IMR-90 (cell line): Measurements from ENCODE around the gene LARGE2. TPM values are rescaled to one million over a fixed set of nuclear protein-coding genes. Genes with fewer than 3 reads are reported as not detected.

Source experiments
- ATAC-seq: fragments of 200-7000 bp; cut with Tn5 transposase; 2 replicates; pipeline ENCODE4 v1.9.1; 2020; ENCODE audit warnings: low read depth, mild to moderate bottlenecking, moderate library complexity
- BruUV-seq: library from RNA; stranded (reverse); fragments of 400-500 nt; replicated peaks from 2 replicates; lab custom pipeline; 2021; lab: Mats Ljungman, UMichigan
- CTCF ChIA-PET: fragments of 300-600 bp; formaldehyde crosslinking; extraction: SDS; loops from one replicate; lab custom pipeline; 2021; ENCODE audit warnings: antibody characterized with exemption; lab: Yijun Ruan, JAX
- POLR2A ChIA-PET: fragments of 300-600 bp; sonication (Branson Sonifier 250); formaldehyde crosslinking; loops from one replicate; lab custom pipeline; 2022; ENCODE audit warnings: antibody characterized with exemption; ENCODE audit not compliant: unreplicated experiment; lab: Charles Lee
- DNase-seq: peaks from one replicate; pipeline ENCODE4 v3.0.0; 2013
- H2AFZ ChIP-seq: replicated peaks from 2 replicates; pipeline ENCODE3; 2013; ENCODE audit warnings: low read length, mild to moderate bottlenecking; ENCODE audit not compliant: poor library complexity
- H2AK5ac ChIP-seq: 2 replicates; pipeline ENCODE4 v1.6.1; 2013; ENCODE audit warnings: low read depth, low read length, inconsistent platforms
- H2AK9ac ChIP-seq: replicated peaks from 2 replicates; pipeline ENCODE3; 2013; ENCODE audit warnings: mild to moderate bottlenecking, low read depth, low read length, moderate library complexity; ENCODE audit not compliant: poor library complexity
- H2BK120ac ChIP-seq: 2 replicates; pipeline ENCODE4 v1.6.1; 2013; ENCODE audit warnings: low read depth, low read length, inconsistent platforms
- H2BK15ac ChIP-seq: 3 replicates; pipeline ENCODE4 v1.6.1; 2013; ENCODE audit warnings: low read depth, low read length, inconsistent platforms
- H2BK20ac ChIP-seq: 2 replicates; pipeline ENCODE4 v1.6.1; 2013; ENCODE audit warnings: low read depth, mild to moderate bottlenecking, inconsistent platforms, low read length, moderate library complexity
- H2BK5ac ChIP-seq: 2 replicates; pipeline ENCODE4 v1.6.1; 2013; ENCODE audit warnings: mild to moderate bottlenecking, low read depth, low read length, inconsistent platforms; ENCODE audit not compliant: poor library complexity, severe bottlenecking
- H3K14ac ChIP-seq: replicated peaks from 2 replicates; pipeline ENCODE4 v1.6.1; 2013; ENCODE audit warnings: low read depth, low read length, inconsistent platforms
- H3K18ac ChIP-seq: 2 replicates; pipeline ENCODE4 v1.6.1; 2013; ENCODE audit warnings: low read depth, low read length, control low read depth
- H3K23ac ChIP-seq: 2 replicates; pipeline ENCODE4 v1.6.1; 2013; ENCODE audit warnings: low read depth, low read length, inconsistent platforms
- H3K27ac ChIP-seq: 2 replicates; pipeline ENCODE4 v1.5.1; 2013; ENCODE audit warnings: mild to moderate bottlenecking, control low read depth, low read length; ENCODE audit not compliant: insufficient read depth
- H3K27me3 ChIP-seq: 2 replicates; pipeline ENCODE4 v1.6.1; 2013; ENCODE audit warnings: low read length; ENCODE audit not compliant: control insufficient read depth, insufficient read depth
- H3K36me3 ChIP-seq: 2 replicates; pipeline ENCODE4 v1.6.1; 2013; ENCODE audit warnings: low read length, mixed read lengths; ENCODE audit not compliant: control insufficient read depth, insufficient read depth
- H3K4ac ChIP-seq: 2 replicates; pipeline ENCODE4 v1.6.1; 2013; ENCODE audit warnings: low read depth, low read length, inconsistent platforms
- H3K4me1 ChIP-seq: 2 replicates; pipeline ENCODE4 v1.6.1; 2013; ENCODE audit warnings: low read length, mixed read lengths; ENCODE audit not compliant: control insufficient read depth, insufficient read depth
- H3K4me2 ChIP-seq: 2 replicates; pipeline ENCODE4 v1.6.1; 2013; ENCODE audit warnings: low read depth, mild to moderate bottlenecking, control low read depth, low read length, moderate library complexity
- H3K4me3 ChIP-seq: 2 replicates; pipeline ENCODE4 v1.5.1; 2013; ENCODE audit warnings: low read depth, mild to moderate bottlenecking, control low read depth, low read length, moderate library complexity; ENCODE audit not compliant: insufficient read depth
- H3K56ac ChIP-seq: 2 replicates; pipeline ENCODE4 v1.6.1; 2013; ENCODE audit warnings: low read length, inconsistent platforms; ENCODE audit not compliant: insufficient read depth; ENCODE audit errors: extremely low read depth
- H3K79me1 ChIP-seq, 2 experiments: 2 replicates each; pipeline ENCODE4 v1.6.1; 2013; ENCODE audit warnings: low read length in 2 of 2, inconsistent platforms in 1 of 2, low read depth in 1 of 2
- H3K9ac ChIP-seq: 2 replicates; pipeline ENCODE4 v1.6.1; 2013; ENCODE audit warnings: low read depth, low read length, control low read depth
- H3K9me1 ChIP-seq: 2 replicates; pipeline ENCODE4 v1.6.1; 2013; ENCODE audit warnings: low read length, inconsistent platforms; ENCODE audit not compliant: insufficient read depth
- H3K9me3 ChIP-seq: 2 replicates; pipeline ENCODE4 v1.6.1; 2013; ENCODE audit warnings: low read length; ENCODE audit not compliant: control insufficient read depth, insufficient read depth
- H4K20me1 ChIP-seq: 2 replicates; pipeline ENCODE4 v1.6.1; 2013; ENCODE audit warnings: low read length, inconsistent platforms; ENCODE audit not compliant: insufficient read depth
- H4K5ac ChIP-seq: 2 replicates; pipeline ENCODE4 v1.6.1; 2013; ENCODE audit warnings: mild to moderate bottlenecking, low read depth, low read length, control low read depth
- H4K8ac ChIP-seq, 2 experiments: 2 replicates each; pipeline ENCODE4 v1.6.1; 2013; ENCODE audit warnings: low read depth in 2 of 2, low read length in 2 of 2, control low read depth in 1 of 2, inconsistent platforms in 1 of 2
- H4K91ac ChIP-seq: 2 replicates; pipeline ENCODE4 v1.6.1; 2013; ENCODE audit warnings: low read depth, low read length, inconsistent platforms; ENCODE audit not compliant: insufficient read depth
- BHLHE40 ChIP-seq: fragments of 150-350 bp; IDR thresholded peaks from 2 replicates; pipeline ENCODE4 v1.6.1; 2016; ENCODE audit warnings: mild to moderate bottlenecking, low read depth, low read length
- CEBPB ChIP-seq: IDR thresholded peaks from 2 replicates; pipeline ENCODE4 v1.6.1; 2012; ENCODE audit warnings: low read depth, low read length, improper control_type of control experiment
- CHD1 ChIP-seq: IDR thresholded peaks from 2 replicates; pipeline ENCODE4 v1.6.1; 2012; ENCODE audit warnings: low read depth, low read length, improper control_type of control experiment
- ELK1 ChIP-seq: fragments of 150-350 bp; IDR thresholded peaks from 2 replicates; pipeline ENCODE4 v1.6.1; 2016; ENCODE audit warnings: low read depth, mild to moderate bottlenecking, low read length, moderate library complexity, borderline replicate concordance
- MAFK ChIP-seq: IDR thresholded peaks from 2 replicates; pipeline ENCODE4 v1.6.1; 2012; ENCODE audit warnings: low read depth, low read length, improper control_type of control experiment
- MXI1 ChIP-seq: IDR thresholded peaks from 2 replicates; pipeline ENCODE4 v1.6.1; 2012; ENCODE audit warnings: low read depth, mild to moderate bottlenecking, low read length, moderate library complexity, borderline replicate concordance
- POLR2A ChIP-seq: IDR thresholded peaks from 2 replicates; pipeline ENCODE4 v1.6.1; 2012; ENCODE audit warnings: mild to moderate bottlenecking, low read depth, low read length
- RAD21 ChIP-seq: IDR thresholded peaks from 2 replicates; pipeline ENCODE4 v1.6.1; 2012; ENCODE audit warnings: low read length, improper control_type of control experiment
- RCOR1 ChIP-seq: IDR thresholded peaks from 2 replicates; pipeline ENCODE4 v1.6.1; 2012; ENCODE audit warnings: mild to moderate bottlenecking, low read length, improper control_type of control experiment; ENCODE audit not compliant: insufficient replicate concordance
- WGBS, 2 experiments: methylation state at CpG; one replicate each; pipeline versions ENCODE4 v1.1.5 to v1.1.7; 2013; ENCODE audit warnings: missing lambda C conversion rate in 2 of 2; ENCODE audit not compliant: insufficient read length in 1 of 2; ENCODE audit errors: extremely low coverage in 2 of 2; 5-methylcytosine and 5-hydroxymethylcytosine counted together
- dilution Hi-C: fragments of 300-500 bp; cut with HindIII; formaldehyde crosslinking; loops from one replicate; pipeline ENCODE4 v1.14.3; 2018; ENCODE audit warnings: low sequenced_read_pairs; ENCODE audit not compliant: unreplicated experiment
- in situ Hi-C: fragments of 300-500 bp; cut with MboI; formaldehyde crosslinking; loops from 3 replicates; pipeline ENCODE4 v1.14.3; 2019; ENCODE audit warnings: low sequenced_read_pairs, inconsistent platforms, mixed read lengths
- intact Hi-C: fragments of 100-400 bp; cut with micrococcal nuclease; formaldehyde crosslinking; loops from 2 replicates; pipeline ENCODE4 v1.10.0; 2022
- polyA plus RNA-seq, 3 experiments: library from polyadenylated mRNA; depleted of rRNA; stranded (reverse); fragments of >200 nt; gene quantifications; 2 replicates each; pipeline ENCODE4 v1.2.3, GENCODE V29; 2012; ENCODE audit warnings: low replicate concordance in 1 of 3
- total RNA-seq: library from RNA; depleted of rRNA; stranded (reverse); fragments of >200 nt; gene quantifications from 2 replicates; pipeline ENCODE4 v1.2.3, GENCODE V29; 2012

The LARGE2 gene
- total and polyA plus RNA-seq, 2 of the 4 experiments (the other 2 are of a cell fraction), result 0.03 TPM; not detected in 1

- peaks cover 29% of the 10 kb centered on the region for H3K36me3 ChIP-seq
- no peak overlapping the region for H3K4me3 ChIP-seq
- H2BK120ac ChIP-seq, result no peak overlapping the region
- intact Hi-C loops, result no loop called here
- no peaks in the 10 kb centered on the region for H3K27me3 ChIP-seq
- no peak overlapping the region for H2BK20ac ChIP-seq
- H3K4ac ChIP-seq, result no peak overlapping the region
- no peak overlapping the region for H3K14ac ChIP-seq
- peaks cover 2 to 13% of the 10 kb centered on the region in 2 experiments; a peak in 2 of 4 replicates for H3K79me1 ChIP-seq
- H4K8ac ChIP-seq, result no peak overlapping the region
- CTCF ChIA-PET, result no interaction called here
- POLR2A ChIA-PET, result no interaction called here
- 0 out of 2 replicates have a peak, but pooled peaks cover 4% of the 10 kb centered on the region for H4K20me1 ChIP-seq
- no peak overlapping the region for H2AFZ ChIP-seq
- dilution Hi-C loops, result no loop called here
- H3K9ac ChIP-seq, result no peak overlapping the region
- no peak overlapping the region for H2AK5ac ChIP-seq
- H4K5ac ChIP-seq, result no peak overlapping the region
- no peak overlapping the region for H2BK15ac ChIP-seq
- DNase-seq, result no peak
- no peaks in the 10 kb centered on the region for H3K4me1 ChIP-seq
- no peak overlapping the region for H2AK9ac ChIP-seq
- no peak overlapping the region for H4K91ac ChIP-seq
- ATAC-seq, result no peak
- no peak overlapping the region for H3K18ac ChIP-seq
- BruUV-seq, result no TSS peak
- no peak overlapping the region for H3K23ac ChIP-seq
- no peak overlapping the region for H3K56ac ChIP-seq
- 100% methylated on average over 1 of the region's 9 CpGs; no CpG with 5 or more reads in 1 of the 2 experiments for WGBS, 2 experiments
- TF ChIP-seq MXI1 (no peak), POLR2A (no peak), RCOR1 (no peak), ELK1 (no peak), BHLHE40 (no peak), MAFK (no peak), RAD21 (no peak), CHD1 (no peak), CEBPB (no peak)
- H3K4me2 ChIP-seq, result no peak overlapping the region
- in situ Hi-C loops, result no loop called here
- no peaks in the 10 kb centered on the region for H3K9me3 ChIP-seq
- H3K9me1 ChIP-seq, result no peaks in the 10 kb centered on the region
- no peak overlapping the region for H3K27ac ChIP-seq
- no peak overlapping the region for H2BK5ac ChIP-seq
Observed at GRCh38 chr11:45910623-45911022, 11.8 kb upstream of the LARGE2 start.
